ENCODE measurements around the gene ME3.

The ME3 gene

DNA sequence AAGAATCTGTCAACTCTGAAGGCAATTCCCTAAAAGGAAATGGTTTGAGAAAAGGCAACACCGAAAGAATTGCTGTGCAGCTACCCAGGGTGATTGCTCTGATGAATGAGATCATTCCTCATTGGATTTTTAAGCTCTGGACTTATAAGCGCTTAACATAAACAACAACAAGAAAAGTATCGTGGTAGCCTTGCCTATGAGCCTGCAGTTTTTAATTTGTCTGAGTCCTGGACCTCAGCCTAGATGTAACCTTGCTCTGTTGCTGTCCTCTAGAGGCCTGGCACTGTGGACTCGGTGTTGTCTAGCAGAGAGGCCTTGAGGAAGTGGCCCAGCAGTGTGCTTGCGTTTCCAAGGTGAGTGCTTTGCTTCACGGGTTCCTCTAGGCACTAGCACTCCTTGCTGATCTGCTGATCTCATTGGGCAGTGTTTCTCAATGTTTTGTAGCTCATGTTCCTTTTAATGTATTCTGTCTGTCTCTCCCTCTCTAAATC, 277.3 kb downstream of the ME3 start:
- TF ChIP-seq CREB1 (IDR thresholded peaks at IDR 0.05; ENCODE audit: low read depth) (no peak), CEBPB (IDR thresholded peaks at IDR 0.05) (no peak), TCF12 (IDR thresholded peaks at IDR 0.05; ENCODE audit: low read depth) (no peak), YY1 (IDR thresholded peaks at IDR 0.05; ENCODE audit: low read depth) (no peak), NFIC (IDR thresholded peaks at IDR 0.05) (no peak), RAD21 (IDR thresholded peaks at IDR 0.05; ENCODE audit: low read depth) (no peak), TEAD4 (IDR thresholded peaks at IDR 0.05) (no peak), TAF1 (IDR thresholded peaks at IDR 0.05; ENCODE audit: low read depth) (no peak), ZBTB7A (IDR thresholded peaks at IDR 0.05; ENCODE audit: low read depth) (no peak), EGR1 (IDR thresholded peaks at IDR 0.05) (no peak), FOXM1 (IDR thresholded peaks at IDR 0.05; ENCODE audit: borderline replicate concordance, low read depth) (no peak), EP300 (IDR thresholded peaks at IDR 0.05; ENCODE audit: borderline replicate concordance) (no peak)
- TF ChIP-seq, protein P1, sequence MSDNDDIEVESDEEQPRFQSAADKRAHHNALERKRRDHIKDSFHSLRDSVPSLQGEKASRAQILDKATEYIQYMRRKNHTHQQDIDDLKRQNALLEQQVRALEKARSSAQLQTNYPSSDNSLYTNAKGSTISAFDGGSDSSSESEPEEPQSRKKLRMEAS (IDR thresholded peaks at IDR 0.05) = no peak
- TF ChIP-seq, protein P2, sequence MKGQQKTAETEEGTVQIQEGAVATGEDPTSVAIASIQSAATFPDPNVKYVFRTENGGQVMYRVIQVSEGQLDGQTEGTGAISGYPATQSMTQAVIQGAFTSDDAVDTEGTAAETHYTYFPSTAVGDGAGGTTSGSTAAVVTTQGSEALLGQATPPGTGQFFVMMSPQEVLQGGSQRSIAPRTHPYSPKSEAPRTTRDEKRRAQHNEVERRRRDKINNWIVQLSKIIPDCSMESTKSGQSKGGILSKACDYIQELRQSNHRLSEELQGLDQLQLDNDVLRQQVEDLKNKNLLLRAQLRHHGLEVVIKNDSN (IDR thresholded peaks at IDR 0.05) = no peak
- TF ChIP-seq, protein P3, sequence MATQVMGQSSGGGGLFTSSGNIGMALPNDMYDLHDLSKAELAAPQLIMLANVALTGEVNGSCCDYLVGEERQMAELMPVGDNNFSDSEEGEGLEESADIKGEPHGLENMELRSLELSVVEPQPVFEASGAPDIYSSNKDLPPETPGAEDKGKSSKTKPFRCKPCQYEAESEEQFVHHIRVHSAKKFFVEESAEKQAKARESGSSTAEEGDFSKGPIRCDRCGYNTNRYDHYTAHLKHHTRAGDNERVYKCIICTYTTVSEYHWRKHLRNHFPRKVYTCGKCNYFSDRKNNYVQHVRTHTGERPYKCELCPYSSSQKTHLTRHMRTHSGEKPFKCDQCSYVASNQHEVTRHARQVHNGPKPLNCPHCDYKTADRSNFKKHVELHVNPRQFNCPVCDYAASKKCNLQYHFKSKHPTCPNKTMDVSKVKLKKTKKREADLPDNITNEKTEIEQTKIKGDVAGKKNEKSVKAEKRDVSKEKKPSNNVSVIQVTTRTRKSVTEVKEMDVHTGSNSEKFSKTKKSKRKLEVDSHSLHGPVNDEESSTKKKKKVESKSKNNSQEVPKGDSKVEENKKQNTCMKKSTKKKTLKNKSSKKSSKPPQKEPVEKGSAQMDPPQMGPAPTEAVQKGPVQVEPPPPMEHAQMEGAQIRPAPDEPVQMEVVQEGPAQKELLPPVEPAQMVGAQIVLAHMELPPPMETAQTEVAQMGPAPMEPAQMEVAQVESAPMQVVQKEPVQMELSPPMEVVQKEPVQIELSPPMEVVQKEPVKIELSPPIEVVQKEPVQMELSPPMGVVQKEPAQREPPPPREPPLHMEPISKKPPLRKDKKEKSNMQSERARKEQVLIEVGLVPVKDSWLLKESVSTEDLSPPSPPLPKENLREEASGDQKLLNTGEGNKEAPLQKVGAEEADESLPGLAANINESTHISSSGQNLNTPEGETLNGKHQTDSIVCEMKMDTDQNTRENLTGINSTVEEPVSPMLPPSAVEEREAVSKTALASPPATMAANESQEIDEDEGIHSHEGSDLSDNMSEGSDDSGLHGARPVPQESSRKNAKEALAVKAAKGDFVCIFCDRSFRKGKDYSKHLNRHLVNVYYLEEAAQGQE (IDR thresholded peaks at IDR 0.05; ENCODE audit: low read depth) = no peak

All from Ishikawa (cell line).